ENCODE measurements around the gene CCDC136. TPM values are rescaled to one million over a fixed set of nuclear protein-coding genes. Genes with fewer than 3 reads are reported as not detected.
A peak's percentile ranks its signal among the peaks of the same experiment; 100 is the strongest.

CCDC136 gene
- polyA plus RNA-seq, 1 of the 3 experiments (the other 2 are of a cell fraction), result 48.4 TPM

GRCh38 chr7:128792471-128793180 is 858 bp downstream of the CCDC136 start:
- DNase-seq, result peak; percentile 90
- WGBS (ENCODE audit: low lambda C conversion rate), result 58% methylated on average over 10 of the region's 10 CpGs
- Histone ChIP-seq H3K9ac (peak overlapping the region; percentile 71; the same call in 1 of the 2 replicates), H3K27me3 (ENCODE audit: insufficient read depth) (no peaks in the 10 kb centered on the region), H3K4me1 (ENCODE audit: control insufficient read depth in 1 of 2, insufficient read depth in 2 of 2, low read depth in 1 of 2, low read length in 1 of 2) (peaks cover 15 to 21% of the 10 kb centered on the region in 2 experiments), H3K4me3 (ENCODE audit: low read depth in 2 of 2, low read length in 1 of 2) (peak overlapping the region; percentile 82 to 85), H4K20me1 (ENCODE audit: insufficient read depth) (no peaks in the 10 kb centered on the region), H3K9me3 (no peaks in the 10 kb centered on the region), H3K27ac (ENCODE audit: low read depth in 2 of 2, low read length in 1 of 2) (peak overlapping the region in 1 of 2 experiments; percentile 82; a peak in 2 of 4 replicates), H3F3A (replicated peaks; ENCODE audit: insufficient read depth) (peaks cover 29% of the 10 kb centered on the region), H3K79me2 (ENCODE audit: insufficient read depth) (0 out of 2 replicates have a peak, but pooled peaks cover 3% of the 10 kb centered on the region), H2AFZ (ENCODE audit: low read depth) (no peak overlapping the region), H3K36me3 (replicated peaks in 1 of 2; ENCODE audit: control insufficient read depth in 1 of 2, insufficient read depth in 2 of 2, low read length in 1 of 2) (peaks cover 11 to 18% of the 10 kb centered on the region in 2 experiments), H3K9me2 (no peaks in the 10 kb centered on the region), H3K4me2 (peak overlapping the region; percentile 100)
- POLR2A ChIA-PET, result interaction anchor here (0.6 kb wide), 1 partner anchor 70 kb away, joined by 4 read pairs; the partner anchor contains the start of gene ATP6V1F
- CTCF ChIA-PET, result interaction anchor here (0.6 to 2.0 kb wide), 12 partner anchors 9 to 299 kb away, joined by 3 to 7 read pairs (median 3); partner anchors contain the start of gene ATP6V1F
- TF ChIP-seq EZH2phosphoT487 (IDR thresholded peaks at IDR 0.05; ENCODE audit: borderline replicate concordance, low read depth) (no peak), POLR2AphosphoS5 (IDR thresholded peaks at IDR 0.05; ENCODE audit: low read depth, low read length) (no peak), MEF2A (IDR thresholded peaks at IDR 0.05; ENCODE audit: borderline replicate concordance, low read depth) (no peak), TEAD4 (IDR thresholded peaks at IDR 0.05; ENCODE audit: borderline replicate concordance, insufficient read depth) (no peak), RFX5 (IDR thresholded peaks at IDR 0.05; ENCODE audit: low read length) (no peak), EP300 (IDR thresholded peaks at IDR 0.05; ENCODE audit: borderline replicate concordance in 1 of 2, low read depth in 1 of 2, low read length in 1 of 2) (peak in 1 of 2 experiments; percentile 46; a peak in 1 of 4 replicates), GABPA (IDR thresholded peaks at IDR 0.05; ENCODE audit: low read depth) (no peak), ELF1 (IDR thresholded peaks at IDR 0.05) (no peak), RXRA (IDR thresholded peaks at IDR 0.05; ENCODE audit: borderline replicate concordance, low read depth) (no peak), NFIC (IDR thresholded peaks at IDR 0.05; ENCODE audit: borderline replicate concordance) (no peak), NRF1 (IDR thresholded peaks at IDR 0.05; ENCODE audit: low read depth, low read length) (no peak), RAD21 (IDR thresholded peaks at IDR 0.05; ENCODE audit: low read length) (peak; percentile 44), MXI1 (IDR thresholded peaks at IDR 0.05; ENCODE audit: low read depth, low read length) (peak; percentile 99), SMC3 (IDR thresholded peaks at IDR 0.05; ENCODE audit: low read depth, low read length) (no peak; the same call in 1 of the 2 replicates), FOXM1 (IDR thresholded peaks at IDR 0.05; ENCODE audit: low read depth) (no peak), USF1 (IDR thresholded peaks at IDR 0.05; ENCODE audit: borderline replicate concordance, low read depth) (peak; percentile 35; the same call in 1 of the 2 replicates), RCOR1 (IDR thresholded peaks at IDR 0.05; ENCODE audit: low read length) (peak; percentile 27; the same call in 1 of the 2 replicates), CTCF (IDR thresholded peaks at IDR 0.05) (no peak), FOXJ3 (CRISPR knock-in tag; IDR thresholded peaks at IDR 0.05) (0 out of 2 replicates have a peak, but pooled peaks have one; percentile 57), CHD2 (IDR thresholded peaks at IDR 0.05; ENCODE audit: low read length, partially characterized antibody) (peak; percentile 65), JUND (IDR thresholded peaks at IDR 0.05) (no peak)
- TF ChIP-seq, protein P1, sequence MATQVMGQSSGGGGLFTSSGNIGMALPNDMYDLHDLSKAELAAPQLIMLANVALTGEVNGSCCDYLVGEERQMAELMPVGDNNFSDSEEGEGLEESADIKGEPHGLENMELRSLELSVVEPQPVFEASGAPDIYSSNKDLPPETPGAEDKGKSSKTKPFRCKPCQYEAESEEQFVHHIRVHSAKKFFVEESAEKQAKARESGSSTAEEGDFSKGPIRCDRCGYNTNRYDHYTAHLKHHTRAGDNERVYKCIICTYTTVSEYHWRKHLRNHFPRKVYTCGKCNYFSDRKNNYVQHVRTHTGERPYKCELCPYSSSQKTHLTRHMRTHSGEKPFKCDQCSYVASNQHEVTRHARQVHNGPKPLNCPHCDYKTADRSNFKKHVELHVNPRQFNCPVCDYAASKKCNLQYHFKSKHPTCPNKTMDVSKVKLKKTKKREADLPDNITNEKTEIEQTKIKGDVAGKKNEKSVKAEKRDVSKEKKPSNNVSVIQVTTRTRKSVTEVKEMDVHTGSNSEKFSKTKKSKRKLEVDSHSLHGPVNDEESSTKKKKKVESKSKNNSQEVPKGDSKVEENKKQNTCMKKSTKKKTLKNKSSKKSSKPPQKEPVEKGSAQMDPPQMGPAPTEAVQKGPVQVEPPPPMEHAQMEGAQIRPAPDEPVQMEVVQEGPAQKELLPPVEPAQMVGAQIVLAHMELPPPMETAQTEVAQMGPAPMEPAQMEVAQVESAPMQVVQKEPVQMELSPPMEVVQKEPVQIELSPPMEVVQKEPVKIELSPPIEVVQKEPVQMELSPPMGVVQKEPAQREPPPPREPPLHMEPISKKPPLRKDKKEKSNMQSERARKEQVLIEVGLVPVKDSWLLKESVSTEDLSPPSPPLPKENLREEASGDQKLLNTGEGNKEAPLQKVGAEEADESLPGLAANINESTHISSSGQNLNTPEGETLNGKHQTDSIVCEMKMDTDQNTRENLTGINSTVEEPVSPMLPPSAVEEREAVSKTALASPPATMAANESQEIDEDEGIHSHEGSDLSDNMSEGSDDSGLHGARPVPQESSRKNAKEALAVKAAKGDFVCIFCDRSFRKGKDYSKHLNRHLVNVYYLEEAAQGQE (IDR thresholded peaks at IDR 0.05; ENCODE audit: low read depth, low read length), result no peak; the same call in 1 of the 2 replicates
- TF ChIP-seq, protein P2, sequence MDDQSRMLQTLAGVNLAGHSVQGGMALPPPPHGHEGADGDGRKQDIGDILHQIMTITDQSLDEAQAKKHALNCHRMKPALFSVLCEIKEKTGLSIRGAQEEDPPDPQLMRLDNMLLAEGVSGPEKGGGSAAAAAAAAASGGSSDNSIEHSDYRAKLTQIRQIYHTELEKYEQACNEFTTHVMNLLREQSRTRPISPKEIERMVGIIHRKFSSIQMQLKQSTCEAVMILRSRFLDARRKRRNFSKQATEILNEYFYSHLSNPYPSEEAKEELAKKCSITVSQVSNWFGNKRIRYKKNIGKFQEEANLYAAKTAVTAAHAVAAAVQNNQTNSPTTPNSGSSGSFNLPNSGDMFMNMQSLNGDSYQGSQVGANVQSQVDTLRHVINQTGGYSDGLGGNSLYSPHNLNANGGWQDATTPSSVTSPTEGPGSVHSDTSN (IDR thresholded peaks at IDR 0.05), result no peak
- TF ChIP-seq, protein P3, sequence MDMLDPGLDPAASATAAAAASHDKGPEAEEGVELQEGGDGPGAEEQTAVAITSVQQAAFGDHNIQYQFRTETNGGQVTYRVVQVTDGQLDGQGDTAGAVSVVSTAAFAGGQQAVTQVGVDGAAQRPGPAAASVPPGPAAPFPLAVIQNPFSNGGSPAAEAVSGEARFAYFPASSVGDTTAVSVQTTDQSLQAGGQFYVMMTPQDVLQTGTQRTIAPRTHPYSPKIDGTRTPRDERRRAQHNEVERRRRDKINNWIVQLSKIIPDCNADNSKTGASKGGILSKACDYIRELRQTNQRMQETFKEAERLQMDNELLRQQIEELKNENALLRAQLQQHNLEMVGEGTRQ (IDR thresholded peaks at IDR 0.05; ENCODE audit: borderline replicate concordance, low read depth, low read length), result peak; percentile 44; the same call in 1 of the 2 replicates
- TF ChIP-seq, protein P4, sequence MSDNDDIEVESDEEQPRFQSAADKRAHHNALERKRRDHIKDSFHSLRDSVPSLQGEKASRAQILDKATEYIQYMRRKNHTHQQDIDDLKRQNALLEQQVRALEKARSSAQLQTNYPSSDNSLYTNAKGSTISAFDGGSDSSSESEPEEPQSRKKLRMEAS (IDR thresholded peaks at IDR 0.05; ENCODE audit: low read depth), result peak; percentile 54; the same call in 1 of the 2 replicates
